SK-N-SH (cell line): ENCODE measurements around the gene MUSTN1.

Experiments
- CHD2 ChIP-seq: fragments of 150-350 bp; IDR thresholded peaks from 2 replicates; pipeline ENCODE4 v1.6.1; 2018; ENCODE audit warnings: low read length; ENCODE audit not compliant: partially characterized antibody
- EP300 ChIP-seq, 2 experiments: IDR thresholded peaks; 2 replicates each; pipeline versions ENCODE4 v1.4.0 to v1.6.1; 2012; ENCODE audit warnings: borderline replicate concordance in 1 of 2, low read depth in 1 of 2, low read length in 1 of 2
- EZH2phosphoT487 ChIP-seq: fragments of 200-600 bp; sonication (generic); IDR thresholded peaks from 2 replicates; pipeline ENCODE4 v1.6.1; 2017; ENCODE audit warnings: low read depth, mixed run types, mild to moderate bottlenecking, antibody characterized with exemption, moderate library complexity, borderline replicate concordance
- FOSL2 ChIP-seq: IDR thresholded peaks from 2 replicates; pipeline ENCODE4 v1.4.0; 2012; ENCODE audit warnings: low read depth, mild to moderate bottlenecking, moderate library complexity, borderline replicate concordance
- MEF2A ChIP-seq: IDR thresholded peaks from 2 replicates; pipeline ENCODE4 v1.4.0; 2012; ENCODE audit warnings: low read depth, borderline replicate concordance
- NFIC ChIP-seq: IDR thresholded peaks from 2 replicates; pipeline ENCODE4 v1.4.0; 2012; ENCODE audit warnings: borderline replicate concordance
- POLR2AphosphoS5 ChIP-seq: IDR thresholded peaks from 2 replicates; pipeline ENCODE4 v1.6.1; 2012; ENCODE audit warnings: low read depth, low read length
- YY1 ChIP-seq: IDR thresholded peaks from 2 replicates; pipeline ENCODE4 v1.4.0; 2012; ENCODE audit warnings: low read depth, mild to moderate bottlenecking
- TF ChIP-seq, protein P1 (sequence below): fragments of 200-600 bp; sonication (generic); IDR thresholded peaks from 2 replicates; pipeline ENCODE4 v1.6.1; 2017; ENCODE audit warnings: antibody characterized with exemption, mild to moderate bottlenecking, moderate library complexity

DNA sequence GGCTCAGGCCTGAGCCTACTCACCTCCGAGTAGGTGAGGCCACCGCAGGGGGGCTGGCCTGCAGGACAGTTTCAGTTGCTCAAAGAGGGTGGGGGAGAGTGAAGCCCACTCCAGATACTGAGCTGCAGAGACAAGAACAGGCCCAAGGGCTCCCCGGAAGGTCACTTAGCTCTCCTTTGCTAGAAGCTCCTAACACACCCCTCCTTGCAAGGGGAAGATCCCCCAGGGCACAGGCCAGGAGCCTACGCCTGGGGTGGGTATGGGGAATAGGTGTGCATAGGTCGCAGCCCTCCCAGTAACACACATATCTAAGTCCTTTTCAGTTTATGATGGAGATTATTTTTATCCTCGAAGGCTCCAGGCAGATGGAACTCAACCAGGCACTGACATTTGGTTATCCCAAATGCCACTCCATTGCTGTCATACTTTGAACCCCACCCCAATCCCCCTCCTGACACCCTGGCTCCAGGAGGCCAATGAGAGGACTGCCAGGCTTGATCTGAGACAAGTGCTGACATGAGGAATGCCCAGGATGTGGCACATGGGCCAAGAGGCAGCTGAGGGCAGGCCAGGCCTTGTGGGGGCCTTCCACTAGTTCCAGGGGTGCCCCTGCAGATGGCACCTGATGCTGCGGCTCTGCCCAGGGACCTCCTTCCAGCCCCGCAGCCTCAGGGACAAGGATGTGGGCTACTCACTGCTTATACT, 1.1 kb upstream of the MUSTN1 start:
- no peak for TF ChIP-seq POLR2AphosphoS5
- TF ChIP-seq FOSL2 = no peak
- TF ChIP-seq, protein P1, sequence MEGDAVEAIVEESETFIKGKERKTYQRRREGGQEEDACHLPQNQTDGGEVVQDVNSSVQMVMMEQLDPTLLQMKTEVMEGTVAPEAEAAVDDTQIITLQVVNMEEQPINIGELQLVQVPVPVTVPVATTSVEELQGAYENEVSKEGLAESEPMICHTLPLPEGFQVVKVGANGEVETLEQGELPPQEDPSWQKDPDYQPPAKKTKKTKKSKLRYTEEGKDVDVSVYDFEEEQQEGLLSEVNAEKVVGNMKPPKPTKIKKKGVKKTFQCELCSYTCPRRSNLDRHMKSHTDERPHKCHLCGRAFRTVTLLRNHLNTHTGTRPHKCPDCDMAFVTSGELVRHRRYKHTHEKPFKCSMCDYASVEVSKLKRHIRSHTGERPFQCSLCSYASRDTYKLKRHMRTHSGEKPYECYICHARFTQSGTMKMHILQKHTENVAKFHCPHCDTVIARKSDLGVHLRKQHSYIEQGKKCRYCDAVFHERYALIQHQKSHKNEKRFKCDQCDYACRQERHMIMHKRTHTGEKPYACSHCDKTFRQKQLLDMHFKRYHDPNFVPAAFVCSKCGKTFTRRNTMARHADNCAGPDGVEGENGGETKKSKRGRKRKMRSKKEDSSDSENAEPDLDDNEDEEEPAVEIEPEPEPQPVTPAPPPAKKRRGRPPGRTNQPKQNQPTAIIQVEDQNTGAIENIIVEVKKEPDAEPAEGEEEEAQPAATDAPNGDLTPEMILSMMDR = no peak
- no peak for TF ChIP-seq YY1
- TF ChIP-seq MEF2A = no peak
- TF ChIP-seq EZH2phosphoT487 = no peak
- TF ChIP-seq NFIC = no peak
- no peak for TF ChIP-seq EP300 (IDR thresholded peaks at IDR 0.05; ENCODE audit: borderline replicate concordance in 1 of 2, low read depth in 1 of 2, low read length in 1 of 2)
- TF ChIP-seq CHD2 = no peak
